ENCODE results near the gene TMEM256. TPM values are rescaled to one million over a fixed set of nuclear protein-coding genes. Genes with fewer than 3 reads are reported as not detected.

The TMEM256 gene
- total and polyA plus RNA-seq, 4 donors: 35.0 to 224 (median 87.3) TPM

GRCh38 chr17:7388856-7389255 lies 15.0 kb downstream of the TMEM256 start:
- WGBS, 2 donors: 95 to 96% methylated on average over 10 of the region's 10 CpGs
- no peak for ATAC-seq (ENCODE audit: low FRiP score)
- Histone ChIP-seq H3K4me1 (ENCODE audit: control insufficient read depth in 1 of 2, insufficient read depth in 2 of 2, low read length in 2 of 2) (no peaks in the 10 kb centered on the region), H3K27ac (ENCODE audit: low read depth in 1 of 2, low read length in 2 of 2) (no peak overlapping the region), H3K27me3 (ENCODE audit: control insufficient read depth in 1 of 2, insufficient read depth in 2 of 2, low read length in 1 of 2) (no peaks in the 10 kb centered on the region), H3K36me3 (ENCODE audit: control insufficient read depth in 1 of 2, insufficient read depth in 2 of 2, low read length in 1 of 2) (no peaks in the 10 kb centered on the region), H3K4me3 (ENCODE audit: low read length in 2 of 2) (no peak overlapping the region), H3K9me3 (ENCODE audit: control insufficient read depth, low read length) (no peaks in the 10 kb centered on the region)
- intact Hi-C loops (cut with DNase I): no loop called here
- DNase-seq: no peak

- Histone ChIP-seq H3K27ac (ENCODE audit: low read depth in 1 of 2, low read length in 2 of 2) (no peak overlapping the region), H3K27me3 (ENCODE audit: control insufficient read depth in 1 of 2, insufficient read depth in 2 of 2, low read length in 1 of 2) (no peaks in the 10 kb centered on the region), H3K9me3 (ENCODE audit: control insufficient read depth, low read length) (no peaks in the 10 kb centered on the region), H3K36me3 (ENCODE audit: control insufficient read depth in 1 of 2, insufficient read depth in 2 of 2, low read length in 1 of 2) (no peaks in the 10 kb centered on the region), H3K4me1 (ENCODE audit: control insufficient read depth in 1 of 2, insufficient read depth in 2 of 2, low read length in 2 of 2) (no peaks in the 10 kb centered on the region), H3K4me3 (ENCODE audit: low read length in 2 of 2) (no peak overlapping the region)
- ATAC-seq (ENCODE audit: low FRiP score) (no peak), DNase-seq (no peak)
- intact Hi-C loops (cut with DNase I): no loop called here
- 54% methylated on average over 23 of the region's 23 CpGs for WGBS, 2 donors
Measured at GRCh38 chr17:7384489-7385081, 19.3 kb downstream of the TMEM256 start.

GRCh38 chr17:7383742-7384488 lies 20.0 kb downstream of the TMEM256 start:
- no peaks in the 10 kb centered on the region for H3K27me3 ChIP-seq (ENCODE audit: control insufficient read depth in 1 of 2, insufficient read depth in 2 of 2, low read length in 1 of 2)
- no peak overlapping the region for H3K27ac ChIP-seq (ENCODE audit: low read depth in 1 of 2, low read length in 2 of 2)
- no peaks in the 10 kb centered on the region for H3K36me3 ChIP-seq (ENCODE audit: control insufficient read depth in 1 of 2, insufficient read depth in 2 of 2, low read length in 1 of 2)
- no peaks in the 10 kb centered on the region for H3K4me1 ChIP-seq (ENCODE audit: control insufficient read depth in 1 of 2, insufficient read depth in 2 of 2, low read length in 2 of 2)
- intact Hi-C loops (cut with DNase I): no loop called here
- WGBS, 2 donors: 3 to 5% methylated on average over 55 to 65 of the region's 65 CpGs
- no peaks in the 10 kb centered on the region for H3K9me3 ChIP-seq (ENCODE audit: control insufficient read depth, low read length)
- H3K4me3 ChIP-seq (ENCODE audit: low read length in 2 of 2): no peak overlapping the region
- peak; percentile 80 for ATAC-seq (ENCODE audit: low FRiP score)
- DNase-seq: peak in 1 of 2 donors; percentile 56

GRCh38 chr17:7383371-7383741 lies 20.5 kb downstream of the TMEM256 start:
- WGBS, 2 donors: 73 to 77% methylated on average over 10 to 11 of the region's 11 CpGs
- Histone ChIP-seq H3K27ac (ENCODE audit: low read depth in 1 of 2, low read length in 2 of 2) (no peak overlapping the region), H3K36me3 (ENCODE audit: control insufficient read depth in 1 of 2, insufficient read depth in 2 of 2, low read length in 1 of 2) (no peaks in the 10 kb centered on the region), H3K27me3 (ENCODE audit: control insufficient read depth in 1 of 2, insufficient read depth in 2 of 2, low read length in 1 of 2) (no peaks in the 10 kb centered on the region), H3K4me1 (ENCODE audit: control insufficient read depth in 1 of 2, insufficient read depth in 2 of 2, low read length in 2 of 2) (no peaks in the 10 kb centered on the region), H3K4me3 (ENCODE audit: low read length in 2 of 2) (no peak overlapping the region), H3K9me3 (ENCODE audit: control insufficient read depth, low read length) (no peaks in the 10 kb centered on the region)
- intact Hi-C loops (cut with DNase I): no loop called here
- ATAC-seq (ENCODE audit: low FRiP score) (no peak), DNase-seq (no peak)

GRCh38 chr17:7382901-7383300 lies 21.0 kb downstream of the TMEM256 start:
- Histone ChIP-seq H3K27ac (ENCODE audit: low read depth in 1 of 2, low read length in 2 of 2) (no peak overlapping the region), H3K36me3 (ENCODE audit: control insufficient read depth in 1 of 2, insufficient read depth in 2 of 2, low read length in 1 of 2) (no peaks in the 10 kb centered on the region), H3K27me3 (ENCODE audit: control insufficient read depth in 1 of 2, insufficient read depth in 2 of 2, low read length in 1 of 2) (no peaks in the 10 kb centered on the region), H3K9me3 (ENCODE audit: control insufficient read depth, low read length) (no peaks in the 10 kb centered on the region), H3K4me1 (ENCODE audit: control insufficient read depth in 1 of 2, insufficient read depth in 2 of 2, low read length in 2 of 2) (no peaks in the 10 kb centered on the region), H3K4me3 (ENCODE audit: low read length in 2 of 2) (no peak overlapping the region)
- no peak for DNase-seq
- ATAC-seq (ENCODE audit: low FRiP score): no peak
- whole genome bisulfite sequencing, 2 donors: 91 to 92% methylated on average over 10 of the region's 10 CpGs
- intact Hi-C loops (cut with DNase I): no loop called here

GRCh38 chr17:7380855-7381683 lies 22.8 kb downstream of the TMEM256 start, which contains the start of gene TNK1:
TNK1 (plus strand) TSS chr17:7381089; CDS start chr17:7382927, 1,838 bp downstream.
- no peaks in the 10 kb centered on the region for H3K9me3 ChIP-seq (ENCODE audit: control insufficient read depth, low read length)
- no peaks in the 10 kb centered on the region for H3K36me3 ChIP-seq (ENCODE audit: control insufficient read depth in 1 of 2, insufficient read depth in 2 of 2, low read length in 1 of 2)
- ATAC-seq (ENCODE audit: low FRiP score): no peak
- H3K4me1 ChIP-seq (ENCODE audit: control insufficient read depth in 1 of 2, insufficient read depth in 2 of 2, low read length in 2 of 2): no peaks in the 10 kb centered on the region
- peak; percentile 69 to 83 for DNase-seq
- peak within 1 kb of the TSS; percentile 24 to 42 for H3K4me3 ChIP-seq (ENCODE audit: low read length in 2 of 2)
- intact Hi-C loops (cut with DNase I): no loop called here
- H3K27ac ChIP-seq (ENCODE audit: low read depth in 1 of 2, low read length in 2 of 2): no peak within 1 kb of the TSS
- WGBS, 2 donors: 5 to 7% methylated on average over 29 to 52 of the region's 52 CpGs
- H3K27me3 ChIP-seq (ENCODE audit: control insufficient read depth in 1 of 2, insufficient read depth in 2 of 2, low read length in 1 of 2): no peaks in the 10 kb centered on the region

- DNase-seq: peak in 1 of 2 donors; percentile 80
- peak; percentile 44 for ATAC-seq (ENCODE audit: low FRiP score)
- Histone ChIP-seq H3K36me3 (ENCODE audit: control insufficient read depth in 1 of 2, insufficient read depth in 2 of 2, low read length in 1 of 2) (no peaks in the 10 kb centered on the region), H3K9me3 (ENCODE audit: control insufficient read depth, low read length) (no peaks in the 10 kb centered on the region), H3K27ac (ENCODE audit: low read depth in 1 of 2, low read length in 2 of 2) (no peak overlapping the region), H3K27me3 (ENCODE audit: control insufficient read depth in 1 of 2, insufficient read depth in 2 of 2, low read length in 1 of 2) (no peaks in the 10 kb centered on the region), H3K4me1 (ENCODE audit: control insufficient read depth in 1 of 2, insufficient read depth in 2 of 2, low read length in 2 of 2) (no peaks in the 10 kb centered on the region), H3K4me3 (ENCODE audit: low read length in 2 of 2) (no peak overlapping the region)
- WGBS, 2 donors: 15 to 16% methylated on average over 7 of the region's 7 CpGs
- intact Hi-C loops (cut with DNase I): no loop called here
Measured at GRCh38 chr17:7380321-7380720, 23.6 kb downstream of the TMEM256 start.

GRCh38 chr17:7379134-7379533 lies 24.8 kb downstream of the TMEM256 start:
- ATAC-seq (ENCODE audit: low FRiP score) (no peak), DNase-seq (no peak)
- H3K4me3 ChIP-seq (ENCODE audit: low read length in 2 of 2): no peak overlapping the region
- no peak overlapping the region for H3K27ac ChIP-seq (ENCODE audit: low read depth in 1 of 2, low read length in 2 of 2)
- intact Hi-C loops (cut with DNase I): no loop called here
- 96% methylated on average over 3 of the region's 3 CpGs for WGBS, 2 donors
- no peaks in the 10 kb centered on the region for H3K4me1 ChIP-seq (ENCODE audit: control insufficient read depth in 1 of 2, insufficient read depth in 2 of 2, low read length in 2 of 2)
- H3K27me3 ChIP-seq (ENCODE audit: control insufficient read depth in 1 of 2, insufficient read depth in 2 of 2, low read length in 1 of 2): no peaks in the 10 kb centered on the region
- H3K36me3 ChIP-seq (ENCODE audit: control insufficient read depth in 1 of 2, insufficient read depth in 2 of 2, low read length in 1 of 2): no peaks in the 10 kb centered on the region
- no peaks in the 10 kb centered on the region for H3K9me3 ChIP-seq (ENCODE audit: control insufficient read depth, low read length)

All from aorta (tissue), 5 donors.